GM21723 (cell line): Measurements from ENCODE around the gene MYZAP.

Experiments
- ATAC-seq: cut with Tn5 transposase; IDR thresholded peaks from one replicate; pipeline ENCODE4 v1.9.1; 2021; ENCODE audit warnings: mild to moderate bottlenecking, moderate library complexity; ENCODE audit not compliant: unreplicated experiment

MYZAP gene

GRCh38 chr15:57656434-57656833 is 64.7 kb downstream of the MYZAP start:
- ATAC-seq, result no peak

- no peak for ATAC-seq
Measured at GRCh38 chr15:57657619-57658018, 65.9 kb downstream of the MYZAP start.

GRCh38 chr15:57662091-57662744 is 70.5 kb downstream of the MYZAP start:
- no peak for ATAC-seq

GRCh38 chr15:57662802-57663201 is 71.1 kb downstream of the MYZAP start:
- no peak for ATAC-seq

- ATAC-seq, result no peak
Measured at GRCh38 chr15:57663262-57663661, 71.6 kb downstream of the MYZAP start.

- ATAC-seq, result no peak
Measured at GRCh38 chr15:57665194-57665593, 73.5 kb downstream of the MYZAP start.

- no peak for ATAC-seq
Measured at GRCh38 chr15:57665939-57666338, 74.2 kb downstream of the MYZAP start.

GRCh38 chr15:57667171-57667849 is 75.6 kb downstream of the MYZAP start:
- no peak for ATAC-seq

GRCh38 chr15:57668016-57668415 is 76.3 kb downstream of the MYZAP start:
- ATAC-seq, result no peak

- no peak for ATAC-seq
Measured at GRCh38 chr15:57671636-57672035, 79.9 kb downstream of the MYZAP start.

- no peak for ATAC-seq
Measured at GRCh38 chr15:57675481-57676181, 83.9 kb downstream of the MYZAP start.

GRCh38 chr15:57676585-57676984 is 84.9 kb downstream of the MYZAP start:
- no peak for ATAC-seq

- ATAC-seq, result no peak
Measured at GRCh38 chr15:57677204-57677603, 85.5 kb downstream of the MYZAP start.

- no peak for ATAC-seq
Measured at GRCh38 chr15:57680021-57680420, 88.3 kb downstream of the MYZAP start.

- ATAC-seq, result no peak
Measured at GRCh38 chr15:57681011-57681410, 89.3 kb downstream of the MYZAP start.

- ATAC-seq, result no peak
Measured at GRCh38 chr15:57683481-57683880, 91.8 kb downstream of the MYZAP start.

GRCh38 chr15:57684491-57685151 is 92.9 kb downstream of the MYZAP start:
- no peak for ATAC-seq

- no peak for ATAC-seq
Measured at GRCh38 chr15:57685306-57686095, 93.8 kb downstream of the MYZAP start.

- no peak for ATAC-seq
Measured at GRCh38 chr15:57686657-57687056, 95.0 kb downstream of the MYZAP start.

GRCh38 chr15:57690341-57690966 is 98.8 kb downstream of the MYZAP start:
- ATAC-seq, result no peak
